Adrenal gland (tissue), 5 donors: Measurements from ENCODE around the gene SLITRK2.

Source experiments
- CTCF ChIP-seq, 6 experiments: fragments of 450-650 bp in 4 of 6; fragments of 200-600 bp in 2 of 6; sonication (generic) in 1 of 6; IDR thresholded peaks; 1 replicate in 5 of 6; 2 replicates in 1 of 6; pipeline versions ENCODE4 v1.5.1 to v1.8.0; 2016 to 2021; ENCODE audit warnings: antibody characterized with exemption in 6 of 6, mild to moderate bottlenecking in 2 of 6, moderate library complexity in 1 of 6
- POLR2A ChIP-seq, 2 donors: fragments of 450-650 bp; IDR thresholded peaks; one replicate each; pipeline ENCODE4 v1.6.1; 2017; ENCODE audit warnings: antibody characterized with exemption in 2 of 2, mild to moderate bottlenecking in 2 of 2, moderate library complexity in 1 of 2
- donor health status: DM: no; HTN: no; CAD: no.

DNA sequence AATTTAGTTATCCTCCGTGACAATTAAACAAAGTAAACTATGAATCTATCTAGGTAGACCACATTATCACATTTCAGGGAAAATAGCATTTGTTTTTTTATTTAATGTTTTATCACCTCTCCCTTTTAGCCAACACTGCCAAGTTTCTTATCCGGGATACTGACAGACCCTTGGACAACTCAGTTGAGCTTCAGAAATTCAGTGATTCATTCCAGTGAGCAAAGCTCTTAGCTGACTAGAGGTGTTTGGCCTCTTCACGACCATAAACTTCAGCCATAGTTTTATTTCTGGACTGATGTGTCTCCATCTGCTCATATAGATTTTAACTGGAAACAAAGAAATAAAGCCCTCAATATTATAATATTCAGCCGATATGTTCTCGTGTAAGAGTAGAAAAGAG, 15.2 kb downstream of the SLITRK2 start:
- TF ChIP-seq CTCF (IDR thresholded peaks at IDR 0.05) (no peak), POLR2A (IDR thresholded peaks at IDR 0.05) (no peak)
